NCI-H1048 (cell line): Measurements from ENCODE around the gene OFD1.
"Not testable (repeated sequence)": the region's sequence is repeated elsewhere in the genome, so short reads cannot be mapped to it uniquely, and the experiment has no call there.

Source experiments
- DNase-seq: peaks from one replicate; lab custom pipeline; 2025; lab: John Stamatoyannopoulos, UW

Gene OFD1

GRCh38 chrX:13703589-13703988 lies 31.0 kb upstream of the OFD1 start:
- DNase-seq, result no peak

- no peak for DNase-seq
Observed at GRCh38 chrX:13711141-13711540, 23.4 kb upstream of the OFD1 start.

GRCh38 chrX:13716455-13716854 lies 18.1 kb upstream of the OFD1 start:
- no peak for DNase-seq

GRCh38 chrX:13716905-13717304 lies 17.6 kb upstream of the OFD1 start:
- no peak for DNase-seq

- DNase-seq, result no peak
Observed at GRCh38 chrX:13717700-13718472, 16.7 kb upstream of the OFD1 start.

- no peak for DNase-seq
Observed at GRCh38 chrX:13719192-13719856, 15.2 kb upstream of the OFD1 start.

GRCh38 chrX:13721371-13721770 lies 13.2 kb upstream of the OFD1 start:
- DNase-seq, result no peak

GRCh38 chrX:13721819-13722519 lies 12.6 kb upstream of the OFD1 start:
- no peak for DNase-seq

GRCh38 chrX:13724878-13725277 lies 9.7 kb upstream of the OFD1 start:
- DNase-seq, result not testable (repeated sequence)

GRCh38 chrX:13726583-13726982 lies 8.0 kb upstream of the OFD1 start:
- not testable (repeated sequence) for DNase-seq

- not testable (repeated sequence) for DNase-seq
Observed at GRCh38 chrX:13730523-13730922, 4.0 kb upstream of the OFD1 start.

- no peak for DNase-seq
Observed at GRCh38 chrX:13732246-13733067, 2.1 kb upstream of the OFD1 start.

- DNase-seq, result no peak
Observed at GRCh38 chrX:13733506-13733905, 1.0 kb upstream of the OFD1 start.

GRCh38 chrX:13741695-13742094 lies 7.1 kb downstream of the OFD1 start:
- no peak for DNase-seq

- no peak for DNase-seq
Observed at GRCh38 chrX:13742397-13743176, 8.0 kb downstream of the OFD1 start.

GRCh38 chrX:13747836-13748235 lies 13.3 kb downstream of the OFD1 start:
- no peak for DNase-seq

GRCh38 chrX:13748486-13748885 lies 13.9 kb downstream of the OFD1 start:
- no peak for DNase-seq

- peak; percentile 15 for DNase-seq
Observed at GRCh38 chrX:13750204-13750603, 15.7 kb downstream of the OFD1 start.

- no peak for DNase-seq
Observed at GRCh38 chrX:13750812-13751211, 16.3 kb downstream of the OFD1 start.

- DNase-seq, result no peak
Observed at GRCh38 chrX:13752141-13752540, 17.6 kb downstream of the OFD1 start.

- DNase-seq, result no peak
Observed at GRCh38 chrX:13752646-13753045, 18.1 kb downstream of the OFD1 start.
